NK-92 (cell line): ENCODE measurements around the gene CRNKL1.

Source experiments
- DNase-seq: peaks from one replicate; lab custom pipeline; 2025; ENCODE audit not compliant: unreplicated experiment; lab: John Stamatoyannopoulos, UW

The CRNKL1 gene

DNA sequence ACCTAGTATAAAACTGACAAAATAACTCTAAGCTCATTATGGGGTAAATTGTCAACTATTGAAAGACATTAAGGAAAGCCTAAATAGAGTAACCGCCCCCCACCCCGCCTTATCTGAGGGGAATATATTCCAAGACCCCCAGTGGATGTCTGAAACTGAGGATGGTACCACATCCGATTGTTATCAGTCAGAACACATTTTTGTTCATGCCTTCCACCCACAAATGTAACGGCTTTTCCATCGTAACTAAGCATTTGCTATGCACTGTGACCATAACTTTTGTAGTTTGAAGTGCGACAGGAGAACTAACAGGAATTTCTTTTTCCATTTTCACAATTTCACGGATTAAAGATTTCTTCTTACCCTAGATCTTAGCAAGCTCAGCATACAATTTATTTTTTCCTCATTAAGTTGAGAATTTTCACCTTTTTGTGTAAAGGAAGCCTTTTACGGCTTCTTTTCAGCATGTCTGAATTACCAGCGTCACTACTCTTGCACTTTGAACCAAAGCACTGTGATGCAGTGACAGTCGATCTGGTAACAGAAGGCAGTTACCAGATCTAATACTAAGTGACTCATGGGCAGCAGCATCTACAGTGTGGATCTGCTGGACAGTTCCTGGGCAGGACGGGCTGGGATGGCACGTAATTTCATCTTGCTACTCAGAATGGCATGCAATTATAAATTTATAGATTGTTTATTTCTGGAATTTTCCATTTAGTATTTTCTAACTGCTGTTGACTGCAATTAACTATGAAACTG, 11.9 kb upstream of the CRNKL1 start:
- no peak for DNase-seq

DNA sequence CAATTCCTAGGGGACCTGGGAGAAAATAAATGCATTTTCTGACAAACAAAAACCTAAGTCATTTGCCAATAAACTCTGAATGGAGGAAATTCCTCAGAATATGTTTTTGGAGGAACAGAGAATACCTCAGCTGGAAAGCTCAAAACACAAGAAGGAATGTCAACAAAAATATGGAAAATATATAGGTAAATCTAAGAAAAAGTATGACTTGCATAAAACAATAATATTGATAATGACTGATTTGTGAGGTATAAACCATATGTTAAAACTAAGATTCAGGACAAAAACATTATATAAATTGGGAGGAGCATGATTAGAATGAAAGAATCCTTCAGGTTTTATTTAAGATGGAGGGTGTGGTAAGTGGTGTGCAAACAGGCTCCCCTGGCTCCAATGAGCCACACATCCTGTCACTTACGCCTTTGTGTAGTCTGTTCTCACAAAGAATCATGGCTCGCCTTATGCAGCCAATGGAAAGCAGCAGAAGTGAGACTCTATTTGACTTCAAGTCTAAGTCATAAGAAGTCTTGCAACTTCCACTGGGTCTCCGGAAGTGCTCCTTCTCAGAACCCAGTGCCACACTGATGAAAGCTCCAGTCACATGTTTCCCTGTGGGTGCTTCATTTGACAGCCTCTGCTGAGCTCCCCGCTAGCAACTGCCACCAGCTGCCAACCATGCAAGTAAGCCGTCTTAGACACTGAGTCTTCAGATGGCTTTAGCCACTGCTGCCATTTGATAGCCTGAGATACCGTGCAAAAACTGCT, 8.2 kb upstream of the CRNKL1 start:
- DNase-seq, result no peak

- no peak for DNase-seq
These were observed 546 bp downstream of the CRNKL1 start for GRCh38 chr20:20051767-20052073.

DNA sequence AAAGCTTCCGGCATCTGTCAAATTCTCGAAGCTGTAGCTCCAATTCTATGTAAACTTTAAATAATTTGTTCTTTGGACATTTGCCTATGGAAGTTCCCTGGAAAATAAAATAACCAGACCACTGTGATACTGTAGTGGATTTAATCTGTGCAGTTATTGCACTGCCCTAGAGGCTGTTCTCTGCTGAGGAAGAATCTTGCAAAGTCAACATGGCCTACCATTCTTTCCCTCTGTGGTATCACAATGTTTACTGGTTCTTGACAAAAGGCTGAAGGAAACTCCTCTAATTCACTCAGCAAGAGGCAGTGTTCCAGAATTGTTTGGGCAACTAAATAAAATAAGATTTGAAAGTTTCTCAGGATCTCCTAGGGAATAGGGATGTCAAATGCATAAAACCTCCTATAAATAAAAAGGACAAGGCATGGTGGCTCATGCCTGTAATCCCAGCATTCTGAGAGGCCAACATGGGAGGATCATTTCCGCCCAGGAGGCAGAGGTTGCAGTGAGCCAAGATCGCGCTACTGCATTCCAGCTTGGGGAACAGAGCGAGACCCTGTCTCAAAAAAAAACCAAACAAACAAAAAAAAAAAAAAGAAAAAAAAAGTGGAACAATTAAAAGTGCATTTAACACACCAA, 12.4 kb downstream of the CRNKL1 start:
- DNase-seq, result no peak

GRCh38 chr20:20038586-20038985, 13.7 kb downstream of the CRNKL1 start:
- no peak for DNase-seq

GRCh38 chr20:20037960-20038359, 14.3 kb downstream of the CRNKL1 start:
- DNase-seq, result no peak

DNA sequence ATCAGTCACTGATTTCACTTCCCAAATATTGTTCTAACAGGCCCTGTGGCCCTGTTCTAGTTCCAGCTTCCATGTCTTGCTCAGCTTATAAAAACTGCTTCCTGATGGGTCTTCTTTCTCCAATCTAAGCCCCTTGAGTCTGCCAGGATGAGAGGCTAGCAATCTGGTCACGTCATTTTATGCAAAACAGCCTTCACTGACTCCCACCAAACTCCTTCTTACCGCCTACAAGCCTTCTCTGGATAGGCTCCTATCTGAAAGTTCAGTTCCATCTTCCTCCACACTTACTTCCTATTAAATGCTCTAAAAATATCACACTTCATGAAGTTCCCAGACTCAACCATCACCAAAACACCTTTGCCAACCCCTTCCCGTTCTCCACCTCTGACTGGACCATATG, 15.5 kb downstream of the CRNKL1 start:
- DNase-seq, result no peak

- DNase-seq, result no peak
These were observed 17.8 kb downstream of the CRNKL1 start for GRCh38 chr20:20034486-20034885.

DNA sequence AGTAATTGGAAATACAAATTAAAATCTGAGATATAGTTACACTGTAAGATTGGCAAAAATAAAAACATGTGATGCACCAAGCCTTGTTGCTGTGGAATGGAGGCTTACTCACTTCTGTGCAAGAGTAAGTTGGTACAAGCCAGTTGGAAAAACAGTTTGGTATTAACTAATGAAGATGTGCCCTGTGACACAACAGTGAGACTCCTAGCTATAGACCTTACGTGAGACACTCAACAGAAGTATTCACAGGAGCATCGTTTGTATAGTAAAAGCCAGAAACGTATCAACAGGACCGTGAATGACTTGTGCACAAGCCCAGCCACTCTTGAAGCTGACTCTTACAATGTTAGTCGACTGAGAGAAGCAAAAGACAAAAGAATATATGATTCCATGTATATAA, 20.5 kb downstream of the CRNKL1 start:
- DNase-seq, result no peak

- no peak for DNase-seq
These were observed 25.0 kb downstream of the CRNKL1 start for GRCh38 chr20:20027284-20027683.

GRCh38 chr20:20024942-20025341, 27.3 kb downstream of the CRNKL1 start:
- DNase-seq, result no peak

- DNase-seq, result no peak
These were observed 28.9 kb downstream of the CRNKL1 start for GRCh38 chr20:20023395-20023794.

DNA sequence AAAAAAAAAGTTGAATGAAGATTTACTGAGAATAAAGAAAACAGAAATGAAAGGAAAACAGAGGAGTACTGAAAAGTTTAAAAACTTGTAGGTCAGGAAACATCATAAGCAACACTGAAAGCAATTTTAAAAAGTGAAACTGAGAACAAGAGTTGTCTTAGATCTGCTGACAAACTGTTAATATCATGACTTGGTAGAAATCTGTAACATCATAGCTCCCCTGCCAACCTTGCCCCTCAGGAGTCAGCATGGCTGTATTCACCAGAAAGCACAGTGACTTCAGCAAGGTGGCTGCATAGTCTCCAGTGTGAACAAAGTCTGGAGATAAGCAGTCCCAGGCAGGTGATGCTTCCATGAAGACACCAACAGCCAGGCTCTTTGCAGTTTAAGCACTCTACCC, 29.8 kb downstream of the CRNKL1 start:
- no peak for DNase-seq

DNA sequence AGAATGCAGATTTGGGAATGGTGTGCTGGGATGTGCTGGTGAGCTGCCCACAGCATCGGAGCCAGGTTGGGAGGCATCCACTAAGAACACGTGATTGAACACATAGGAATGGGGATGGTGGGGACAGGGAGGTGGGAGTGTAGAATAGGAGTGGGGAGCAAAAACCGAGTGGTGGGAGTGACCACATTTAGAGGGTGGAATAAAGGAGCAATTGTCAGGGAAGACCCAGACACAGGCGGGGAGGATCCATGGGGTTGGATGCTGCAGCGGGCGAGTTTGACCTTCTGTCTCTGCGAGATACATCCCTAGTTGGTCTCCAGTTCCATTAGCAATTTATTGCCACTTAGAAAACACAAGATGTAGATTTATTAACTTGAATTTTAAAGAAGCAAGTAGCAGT, 30.4 kb downstream of the CRNKL1 start:
- DNase-seq, result no peak

DNA sequence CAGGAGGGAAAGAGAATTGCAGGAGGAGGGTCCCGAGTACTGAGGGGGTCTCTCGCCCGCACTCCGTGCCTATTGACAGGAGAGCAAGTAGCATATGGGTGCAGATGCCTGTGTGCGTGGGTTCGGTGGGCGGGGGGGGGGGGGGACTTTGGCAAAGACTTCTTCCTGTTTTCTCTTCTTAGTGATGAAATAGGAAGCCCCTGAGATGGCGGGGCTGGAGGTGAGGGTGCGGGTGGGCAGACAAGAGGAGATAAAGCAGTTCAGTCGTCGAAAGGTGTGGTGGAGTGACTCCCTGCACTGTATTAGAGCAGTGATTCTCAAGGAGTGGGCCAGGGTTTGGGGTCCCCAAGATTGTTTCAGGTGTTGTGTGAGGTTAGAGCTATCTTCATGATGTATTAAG, 31.4 kb downstream of the CRNKL1 start:
- no peak for DNase-seq

DNA sequence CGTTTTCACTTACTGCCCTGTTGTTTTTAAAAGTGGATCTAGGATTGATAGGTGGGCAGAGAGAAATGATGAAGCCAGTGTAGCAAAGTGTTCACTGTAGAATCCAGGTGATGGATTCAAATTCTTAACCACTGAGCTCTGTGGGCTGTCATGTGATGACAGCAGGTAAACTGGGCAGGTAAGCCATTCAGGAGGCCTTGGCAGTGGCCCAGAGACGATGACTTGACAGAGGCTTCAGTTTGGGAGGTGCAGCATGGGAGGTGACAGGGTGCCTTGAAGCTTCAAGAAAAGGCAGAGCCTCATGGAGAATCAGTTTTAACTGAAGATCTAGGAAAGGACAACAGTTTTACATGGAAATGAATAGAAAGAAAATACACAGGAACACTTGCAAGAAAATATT, 33.1 kb downstream of the CRNKL1 start:
- no peak for DNase-seq

DNA sequence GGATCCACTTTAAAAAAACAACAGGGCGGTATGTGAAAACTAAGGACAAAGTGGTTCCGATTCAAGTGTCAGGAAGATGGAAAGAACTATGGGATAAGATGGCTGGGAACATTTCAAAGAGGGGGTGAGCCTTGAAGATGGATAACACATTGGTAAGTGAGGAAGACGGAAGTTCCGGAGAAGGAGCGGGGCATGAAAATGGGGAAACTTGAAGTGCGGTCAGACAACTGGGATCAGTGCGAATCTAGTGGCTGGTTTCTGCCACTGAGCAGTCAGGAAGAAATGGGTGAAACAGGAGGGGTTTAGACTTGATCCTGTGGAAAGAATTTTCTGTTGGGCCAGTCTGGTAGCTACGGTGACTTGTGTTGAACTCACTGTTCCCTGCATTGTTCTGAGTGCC, 33.9 kb downstream of the CRNKL1 start:
- no peak for DNase-seq

GRCh38 chr20:20017844-20018185, 34.5 kb downstream of the CRNKL1 start:
- DNase-seq, result no peak

DNA sequence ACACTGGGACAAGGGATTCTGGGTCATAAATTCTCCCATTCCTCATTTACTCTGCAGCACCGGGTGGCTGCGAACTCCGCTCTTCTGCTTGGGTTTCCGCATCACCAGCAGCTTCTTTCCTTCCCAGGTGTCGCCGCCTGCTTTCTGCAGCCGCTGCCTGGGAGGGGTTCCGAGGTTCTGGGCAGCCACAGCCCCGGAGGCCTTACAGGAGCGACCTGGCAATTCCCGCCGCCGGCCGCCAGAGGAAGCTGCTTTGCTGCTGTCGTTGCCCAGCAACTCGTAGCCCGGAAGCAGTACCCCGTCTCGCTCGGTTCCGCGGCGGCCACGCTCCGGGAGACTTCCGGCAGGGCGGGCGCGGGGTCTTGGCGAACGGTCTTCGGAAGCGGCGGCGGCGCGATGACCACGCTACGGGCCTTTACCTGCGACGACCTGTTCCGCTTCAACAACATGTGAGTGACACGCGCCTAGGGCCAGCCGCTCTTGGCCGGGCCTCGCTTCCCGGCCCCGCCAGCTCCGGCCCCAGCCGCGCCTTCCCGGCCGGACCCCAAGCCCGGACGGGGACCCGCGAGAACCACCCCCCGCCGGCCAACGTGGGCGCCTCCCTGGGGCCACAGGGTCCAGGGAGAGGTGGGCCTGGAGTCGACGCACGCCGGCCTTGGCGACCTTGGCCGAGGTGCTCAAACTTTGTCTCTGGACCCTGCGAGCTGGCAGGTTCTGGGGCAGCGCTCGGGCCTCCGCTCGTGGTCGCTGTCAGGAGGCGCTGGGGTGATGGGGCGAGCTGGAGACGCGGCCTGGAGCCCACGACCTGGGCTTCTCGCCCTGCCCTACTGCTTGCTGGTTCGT, 35.0 kb downstream of the CRNKL1 start, which contains the start of gene NAA20:
Gene NAA20, plus strand, starts transcription at position 362 of the 843 bp plus-strand sequence. Its CDS starts 35 bp downstream, at position 397.
- DNase-seq, result no peak

DNA sequence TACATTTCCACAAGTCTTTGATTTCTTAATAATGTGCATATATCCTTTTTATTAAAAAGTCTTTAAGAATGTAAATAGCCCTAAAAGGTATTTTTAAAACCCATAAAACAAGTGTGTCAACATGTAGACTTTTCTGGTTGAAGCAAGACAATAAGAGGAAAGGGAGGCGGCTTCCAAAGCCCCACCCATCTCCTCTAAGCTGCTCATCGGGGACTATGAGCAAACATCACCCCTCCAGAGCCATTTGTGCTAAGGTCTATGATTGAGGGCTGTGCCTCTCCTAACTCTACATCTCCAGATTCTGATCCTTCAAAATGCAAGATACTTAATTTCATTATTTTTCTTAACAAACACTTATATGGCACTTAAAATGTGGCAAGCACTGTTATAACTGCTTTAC, 37.6 kb downstream of the CRNKL1 start:
- DNase-seq, result no peak

- no peak for DNase-seq
These were observed 39.7 kb downstream of the CRNKL1 start for GRCh38 chr20:20012541-20012940.
